GM19238 (cell line): ENCODE measurements around the gene CBLB.

Experiments used
- DNase-seq: peaks from one replicate; pipeline ENCODE4 v3.0.0; 2011; ENCODE audit warnings: low spot score; ENCODE audit not compliant: insufficient read length

Gene CBLB

DNA sequence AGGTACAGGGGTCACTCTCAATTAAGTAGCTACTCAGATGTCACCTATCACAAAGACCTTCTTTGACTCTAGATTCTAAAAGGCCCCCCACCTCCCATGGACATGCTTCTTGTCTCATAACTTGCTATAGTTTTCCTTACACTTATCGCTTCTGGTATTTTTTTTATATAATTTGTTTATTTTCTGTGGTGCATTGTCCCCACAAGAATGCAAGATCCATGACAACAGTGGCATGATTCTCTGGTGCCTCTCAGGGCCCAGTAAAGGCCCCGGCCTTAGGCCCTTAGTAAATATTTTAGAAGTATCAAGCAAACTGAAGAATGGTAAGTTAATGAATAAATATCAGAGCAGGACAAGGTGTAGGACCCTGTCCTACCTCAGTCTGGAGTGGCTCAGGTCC, 248.6 kb downstream of the CBLB start:
- no peak for DNase-seq

DNA sequence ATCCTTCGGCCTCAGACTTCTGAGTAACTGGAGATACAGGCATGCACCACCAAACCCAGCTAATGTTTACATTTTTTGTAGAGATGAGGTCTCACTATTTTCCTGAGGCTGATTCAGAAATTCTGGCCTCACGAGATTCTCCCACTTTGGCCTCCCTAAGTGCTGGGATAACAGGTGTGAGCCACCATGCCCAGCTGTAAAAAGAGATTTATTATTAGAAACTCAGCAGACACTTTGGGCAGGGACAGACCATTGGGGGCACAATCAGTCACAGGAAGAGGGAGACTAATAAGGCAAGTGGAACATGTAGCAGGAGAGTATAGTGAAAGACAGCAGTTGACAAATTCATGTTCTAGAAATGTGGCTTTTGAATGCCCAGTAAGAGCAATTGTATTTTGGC, 249.2 kb downstream of the CBLB start:
- no peak for DNase-seq

DNA sequence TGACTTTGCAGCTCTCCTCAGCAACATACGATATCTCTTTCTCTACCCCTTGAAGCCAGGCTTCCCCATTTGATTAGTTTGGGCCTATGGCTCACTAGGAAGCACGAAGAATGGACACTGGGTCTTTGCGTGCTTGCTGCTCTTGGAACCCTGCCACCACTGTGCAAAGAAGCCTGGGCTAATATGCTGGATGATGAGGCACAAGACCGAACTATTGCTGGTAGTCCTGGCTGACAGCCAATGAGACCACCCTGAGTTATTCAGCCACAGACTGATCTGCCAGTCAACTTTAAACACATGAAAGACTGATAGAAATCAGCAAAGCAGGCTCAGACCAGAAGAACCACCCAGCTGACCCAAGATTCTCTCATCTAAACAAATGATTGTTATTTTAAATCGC, 250.3 kb downstream of the CBLB start:
- DNase-seq: no peak

DNA sequence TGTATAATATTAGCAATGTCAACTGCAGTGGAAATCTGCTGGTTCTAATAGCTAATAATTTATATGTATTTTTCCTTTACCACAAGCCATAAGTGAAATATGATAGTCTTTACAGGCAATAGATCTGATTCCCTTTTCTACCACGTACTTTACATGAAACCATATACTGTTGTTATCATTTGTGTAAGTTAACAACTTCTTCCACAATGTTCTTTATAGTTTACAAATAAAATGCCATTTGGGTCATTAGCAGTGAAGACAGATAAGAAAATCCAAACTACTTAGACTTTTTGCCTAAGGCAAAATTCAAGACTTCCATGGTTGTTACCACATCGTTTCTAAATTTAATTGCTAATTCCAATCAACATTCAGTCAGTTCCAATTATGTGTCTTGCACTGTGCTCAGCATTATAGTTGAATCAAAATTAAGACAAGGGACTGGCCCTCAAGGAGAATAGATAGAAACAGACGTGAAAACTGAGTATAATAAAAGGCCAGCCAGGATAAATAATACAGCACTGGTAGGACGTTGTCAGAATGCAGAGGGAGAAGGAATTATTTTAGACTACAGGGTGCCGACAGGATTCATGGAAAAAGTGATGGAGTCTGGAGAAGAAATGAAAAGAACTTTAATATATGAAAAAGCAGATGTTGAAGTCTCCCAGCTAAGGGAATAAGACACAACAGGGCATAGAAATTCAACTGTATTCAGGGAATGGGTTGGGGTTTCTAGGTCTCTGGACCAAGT, 252.3 kb downstream of the CBLB start:
- DNase-seq: no peak

DNA sequence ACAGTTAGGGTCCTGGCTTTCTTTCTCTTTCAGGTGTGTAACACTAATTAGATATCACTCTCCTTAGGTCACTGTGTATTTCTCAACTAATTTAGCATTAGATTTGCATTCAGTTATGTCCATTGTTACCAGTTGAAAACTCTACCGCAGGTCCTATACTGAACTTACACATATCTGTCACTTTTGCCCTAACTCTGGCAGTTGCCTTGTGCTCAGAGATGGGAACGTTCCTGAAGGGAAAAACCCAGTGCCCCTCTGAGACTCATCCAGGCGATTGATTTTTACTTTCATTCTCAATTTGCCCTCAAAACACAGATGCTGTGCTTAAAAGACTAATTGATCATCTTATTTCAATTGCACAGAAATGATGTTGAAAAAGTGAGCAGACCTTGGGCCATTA, 253.0 kb downstream of the CBLB start:
- no peak for DNase-seq

DNA sequence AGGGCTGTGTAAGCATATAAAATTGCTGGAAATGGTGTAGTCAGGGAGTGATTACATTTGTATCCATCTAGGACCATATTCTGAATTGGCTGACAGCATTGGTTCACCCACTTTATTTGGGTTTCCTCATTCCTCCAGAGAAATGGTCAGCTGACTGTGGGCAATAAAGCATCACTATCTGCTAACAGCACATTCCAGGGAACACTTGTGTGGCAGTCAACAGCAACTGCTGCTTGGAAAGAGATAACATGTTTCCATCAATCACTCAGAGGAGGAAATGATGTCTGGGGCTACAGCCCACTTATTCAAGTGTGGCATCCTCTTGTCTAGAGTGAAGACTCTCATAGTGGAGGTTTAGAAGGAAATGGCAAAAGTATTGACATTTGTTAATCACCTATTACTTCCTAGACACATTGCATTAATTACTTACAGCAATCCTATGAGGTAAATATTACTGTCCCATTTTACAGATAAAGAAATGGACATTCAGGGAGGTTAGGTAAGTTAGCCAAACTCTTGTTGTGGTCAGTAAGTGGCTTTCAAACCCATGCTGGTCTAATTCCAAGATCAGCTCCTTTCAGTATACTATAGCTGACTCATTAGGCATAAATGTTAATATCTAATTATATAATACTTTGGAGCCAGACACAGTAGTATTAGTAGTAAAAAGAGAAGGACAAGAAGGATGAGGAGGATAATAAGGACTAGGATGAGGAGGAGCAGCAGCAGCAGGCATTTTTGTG, 254.4 kb downstream of the CBLB start:
- no peak for DNase-seq

DNA sequence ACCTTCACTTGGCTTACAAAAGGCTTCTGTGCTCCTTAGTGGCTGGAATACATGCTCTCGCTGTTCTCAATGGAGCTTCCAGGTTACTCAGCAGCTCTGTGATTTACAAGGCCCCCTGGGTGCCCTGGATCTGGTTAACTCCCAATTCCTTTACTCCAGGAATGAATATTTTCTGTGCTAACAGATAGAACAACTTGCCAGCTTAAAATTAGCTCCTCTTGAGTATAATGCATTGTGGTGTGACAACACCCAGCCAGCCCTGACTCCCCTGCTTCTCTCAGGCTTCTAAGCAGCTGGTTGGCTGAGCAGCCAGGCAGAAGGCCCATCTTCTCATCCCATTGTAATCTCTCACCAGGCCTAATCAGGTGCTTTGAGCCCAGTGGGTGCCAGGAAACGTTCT, 255.7 kb downstream of the CBLB start:
- DNase-seq: no peak

DNA sequence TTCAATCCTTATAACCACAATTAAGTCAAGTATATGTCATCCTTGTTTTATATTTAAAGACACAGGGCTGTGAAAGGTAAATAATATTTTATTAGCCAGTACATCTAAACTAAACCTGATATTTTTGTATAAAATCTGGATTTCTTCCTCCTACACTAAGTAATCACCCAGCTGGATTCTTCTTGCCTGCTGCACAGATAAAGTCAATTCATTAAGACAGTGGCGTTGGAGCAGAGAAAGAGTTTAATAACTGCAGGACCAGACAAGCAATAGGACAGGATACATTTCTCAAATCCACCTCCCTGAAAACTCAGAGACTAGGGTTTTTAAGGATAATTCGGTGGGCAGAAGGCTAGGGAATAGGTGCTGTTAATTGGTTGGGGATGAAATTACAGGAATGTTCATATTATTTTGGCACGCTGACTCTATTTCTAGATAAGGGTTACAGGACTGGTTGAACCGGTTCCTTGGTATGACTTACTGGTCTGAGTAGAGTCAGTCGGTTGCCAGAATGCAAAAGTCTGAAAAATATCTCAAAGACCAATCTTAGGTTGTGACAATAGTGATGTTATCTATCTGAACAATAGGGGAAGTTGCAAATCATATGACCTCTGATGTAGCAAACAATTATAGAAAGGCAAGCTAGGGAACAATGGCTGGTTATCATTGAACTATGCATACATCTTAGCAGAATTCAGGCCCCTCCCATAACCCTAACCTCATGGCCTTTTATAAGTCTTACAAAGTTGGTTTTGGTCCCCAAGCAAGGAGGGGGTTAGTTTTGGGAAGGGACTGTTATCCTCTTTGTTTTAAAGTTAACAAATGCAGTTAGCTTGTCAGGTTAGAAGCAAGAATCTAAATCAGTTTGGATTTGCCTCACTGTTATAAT, 257.3 kb downstream of the CBLB start:
- no peak for DNase-seq

DNA sequence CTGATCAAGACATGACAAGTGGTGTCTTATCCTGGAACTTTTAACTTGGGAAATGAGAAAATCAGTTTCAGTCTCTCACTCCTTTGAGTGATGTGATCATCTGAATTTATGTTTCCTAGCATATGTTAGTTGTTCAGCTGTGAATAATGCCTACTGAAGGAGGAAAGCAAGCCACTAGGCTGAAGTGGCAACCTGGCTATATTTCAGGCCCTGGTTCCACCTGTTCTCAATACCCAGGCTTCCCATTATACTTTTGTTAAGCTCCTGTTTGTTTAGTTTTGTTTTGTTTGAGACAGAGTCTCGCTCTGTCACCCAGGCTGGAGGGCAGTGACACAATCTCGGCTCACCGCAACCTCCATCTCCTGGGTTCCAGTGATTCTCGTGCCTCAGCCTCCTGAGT, 258.3 kb downstream of the CBLB start:
- DNase-seq: no peak

DNA sequence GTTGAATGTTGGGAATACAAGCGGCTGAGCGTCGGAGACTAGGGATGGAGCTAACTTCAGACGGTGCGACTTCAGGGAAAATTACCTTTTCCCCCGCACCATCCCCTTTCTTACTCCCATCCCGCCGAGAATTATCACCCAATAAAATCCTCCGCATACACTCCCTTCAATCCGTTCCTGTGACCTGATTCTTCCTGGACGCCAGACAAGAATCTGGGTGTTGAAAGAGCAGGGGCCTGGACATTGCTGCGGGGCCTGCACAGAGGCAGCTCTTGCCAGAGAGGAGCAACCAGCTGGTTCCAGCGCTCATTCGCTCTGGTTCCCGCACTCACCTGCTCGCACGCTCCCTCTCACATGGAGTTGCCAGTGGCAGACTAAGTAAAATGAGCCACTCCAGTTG, 260.2 kb downstream of the CBLB start:
- DNase-seq: no peak

DNA sequence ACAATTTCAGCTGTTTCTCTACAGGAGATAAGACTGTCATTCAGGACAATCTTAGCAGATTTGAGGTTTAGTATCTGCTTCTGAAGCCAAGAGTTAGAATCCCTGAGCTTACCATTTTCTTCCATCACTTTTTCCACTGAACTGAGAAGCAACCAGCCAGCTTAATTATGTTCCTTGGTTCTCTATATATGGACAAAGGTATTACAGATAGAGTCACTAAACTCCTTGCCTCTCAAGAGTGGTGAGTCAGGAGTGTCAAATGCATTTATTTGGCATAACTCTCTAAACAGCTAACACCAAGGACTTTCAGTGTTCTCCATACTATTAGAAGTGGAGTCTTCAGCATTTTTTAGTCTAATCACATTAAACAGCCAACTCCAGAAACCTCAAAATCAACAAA, 262.8 kb downstream of the CBLB start:
- no peak for DNase-seq
